Inflammatory macrophage treated with lipopolysaccharide for 4 hours (primary cell): Measurements from ENCODE around the gene STAU1.
"Not testable (repeated sequence)": the region's sequence is repeated elsewhere in the genome, so short reads cannot be mapped to it uniquely, and the experiment has no call there.

ENCODE experiments used
- DNase-seq: peaks from one replicate; pipeline ENCODE4 v3.0.0-alpha.2; 2020

STAU1 gene

GRCh38 chr20:49112596-49113274 lies 75.4 kb downstream of the STAU1 start:
- DNase-seq = no peak

DNA sequence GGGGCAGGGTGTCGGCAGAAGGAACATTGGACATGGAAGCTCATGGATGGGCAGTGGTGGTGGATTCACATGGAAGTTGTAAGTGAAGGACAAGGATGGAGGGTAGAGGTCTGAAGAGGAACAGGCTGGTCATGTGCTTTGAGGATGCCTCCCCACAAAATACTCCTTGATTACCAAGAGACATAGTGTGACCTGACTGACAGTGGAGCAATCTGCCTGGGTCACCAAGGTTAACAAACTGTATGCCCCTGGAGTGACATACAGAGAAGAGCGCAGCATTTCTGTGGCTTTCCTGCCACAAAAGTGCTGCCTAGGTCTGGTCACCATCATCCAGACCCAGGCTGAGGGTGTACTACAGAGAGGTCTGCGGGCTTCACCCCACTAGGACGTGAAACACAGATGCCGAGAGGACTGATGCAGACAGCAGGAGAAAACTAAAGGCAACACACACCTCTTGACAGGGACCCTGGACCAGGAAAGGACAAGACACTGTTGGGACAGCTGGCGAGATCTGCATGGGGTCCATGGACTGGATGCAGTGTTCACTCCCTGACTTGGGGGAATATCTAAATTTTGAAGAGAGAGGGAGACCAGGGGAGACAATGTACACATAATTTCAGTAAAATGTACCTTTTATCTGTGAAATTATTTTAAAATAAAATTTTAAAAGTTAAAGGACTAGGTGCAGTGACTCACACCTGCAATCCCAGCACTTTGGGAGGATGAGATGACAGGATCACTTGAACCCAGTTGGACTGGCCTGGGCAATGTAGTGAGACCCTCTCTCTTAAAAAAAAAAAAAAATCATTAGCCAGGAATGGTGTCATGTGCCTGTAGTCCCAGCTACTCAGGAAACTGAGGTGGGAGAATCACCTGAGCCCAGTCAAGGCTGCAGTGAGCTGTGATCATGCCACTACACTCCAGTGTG lies 77.1 kb downstream of the STAU1 start:
- DNase-seq = no peak

- no peak for DNase-seq
These were observed 81.8 kb downstream of the STAU1 start for GRCh38 chr20:49106328-49106727.

GRCh38 chr20:49104979-49105547 lies 83.1 kb downstream of the STAU1 start:
- DNase-seq = not testable (repeated sequence)

DNA sequence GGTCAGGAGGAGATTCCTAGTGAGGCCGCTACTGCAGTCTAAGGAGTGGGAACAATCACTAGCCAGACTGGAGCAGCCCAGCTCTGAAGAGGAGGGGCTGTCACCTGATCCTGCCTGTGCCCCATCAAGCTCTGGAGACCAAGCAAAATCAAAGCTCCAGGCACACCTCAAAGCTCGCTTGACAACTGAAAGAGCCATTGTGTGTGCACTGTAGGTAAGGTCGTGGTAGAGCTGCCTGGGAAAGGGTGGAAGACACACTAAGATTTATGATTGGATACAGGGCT lies 83.8 kb downstream of the STAU1 start:
- DNase-seq = no peak

DNA sequence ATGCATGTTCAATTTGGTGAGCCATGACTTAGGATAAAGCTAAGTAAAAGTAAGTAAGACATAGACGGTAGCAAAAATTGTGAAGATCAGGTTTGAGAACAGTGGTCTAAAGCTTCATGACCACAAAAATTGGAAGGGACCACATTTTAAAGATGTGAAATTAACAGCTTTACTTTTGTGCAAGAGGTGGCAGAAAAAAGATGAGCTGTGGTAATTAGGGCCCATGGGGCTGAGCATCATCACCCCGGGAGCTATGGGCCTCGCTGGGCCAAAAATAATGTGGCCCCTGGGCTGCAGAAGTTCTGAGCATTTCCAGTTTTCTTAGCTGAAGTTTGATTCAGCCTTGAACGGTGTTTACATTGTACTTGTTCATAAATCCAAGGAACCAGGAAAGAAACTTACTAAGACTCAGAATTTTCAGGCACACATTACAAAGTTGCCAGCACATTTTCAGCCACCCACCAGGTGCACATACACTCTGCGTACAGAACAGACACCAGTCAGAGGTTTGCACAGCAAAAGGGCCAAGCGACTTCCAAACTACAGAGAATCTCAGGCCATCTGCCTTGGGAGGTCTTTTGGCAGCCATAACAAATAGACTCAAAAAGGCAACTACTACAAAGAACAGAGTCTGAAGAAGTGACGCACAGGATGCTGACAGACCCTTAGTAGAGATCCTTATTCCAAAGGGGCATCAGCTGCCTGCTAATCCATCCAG lies 84.3 kb downstream of the STAU1 start:
- no peak for DNase-seq

- no peak for DNase-seq
These were observed 85.1 kb downstream of the STAU1 start for GRCh38 chr20:49103019-49103418.

GRCh38 chr20:49100972-49101371 lies 87.2 kb downstream of the STAU1 start:
- DNase-seq = peak; percentile 60

DNA sequence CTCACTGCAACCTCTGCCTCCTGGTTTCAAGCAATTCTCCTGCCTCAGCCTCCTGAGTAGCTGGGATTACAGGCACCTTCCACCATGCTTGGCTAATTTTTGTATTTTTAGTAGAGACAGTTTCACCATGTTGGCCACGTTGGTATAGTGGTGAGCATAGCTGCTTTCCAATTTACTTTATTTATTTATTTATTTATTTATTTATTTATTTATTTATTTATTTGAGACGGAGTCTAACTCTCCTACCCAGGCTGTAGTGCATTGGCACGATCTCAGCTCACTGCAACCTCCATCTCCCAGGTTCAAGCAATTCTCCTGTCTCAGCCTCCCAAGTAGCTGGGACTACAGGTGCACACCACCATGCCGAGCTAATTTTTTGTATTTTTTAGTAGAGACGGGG lies 87.8 kb downstream of the STAU1 start:
- DNase-seq = not testable (repeated sequence)

GRCh38 chr20:49099011-49099410 lies 89.1 kb downstream of the STAU1 start:
- DNase-seq = no peak

DNA sequence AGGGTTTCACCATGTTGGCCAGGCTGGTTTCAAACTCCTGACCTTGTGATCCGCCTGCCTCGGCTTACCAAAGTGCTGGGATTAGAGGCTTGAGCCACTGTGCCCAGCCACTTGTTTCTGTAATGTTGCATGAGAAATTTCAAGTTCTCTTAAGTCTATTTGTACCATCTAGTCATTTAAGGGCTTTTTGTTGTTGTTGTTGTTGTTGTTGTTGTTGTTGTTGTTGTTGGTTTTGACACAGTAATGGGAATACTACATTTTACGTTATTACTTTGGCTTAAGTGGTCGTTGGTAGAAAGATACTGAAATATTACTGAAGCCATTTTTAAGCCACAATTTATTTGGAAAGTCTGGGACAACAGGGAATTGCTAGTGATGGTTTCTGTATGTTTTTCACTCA lies 90.0 kb downstream of the STAU1 start:
- no peak for DNase-seq

GRCh38 chr20:49097159-49097558 lies 91.0 kb downstream of the STAU1 start:
- no peak for DNase-seq

GRCh38 chr20:49096203-49096730 lies 91.9 kb downstream of the STAU1 start:
- no peak for DNase-seq

DNA sequence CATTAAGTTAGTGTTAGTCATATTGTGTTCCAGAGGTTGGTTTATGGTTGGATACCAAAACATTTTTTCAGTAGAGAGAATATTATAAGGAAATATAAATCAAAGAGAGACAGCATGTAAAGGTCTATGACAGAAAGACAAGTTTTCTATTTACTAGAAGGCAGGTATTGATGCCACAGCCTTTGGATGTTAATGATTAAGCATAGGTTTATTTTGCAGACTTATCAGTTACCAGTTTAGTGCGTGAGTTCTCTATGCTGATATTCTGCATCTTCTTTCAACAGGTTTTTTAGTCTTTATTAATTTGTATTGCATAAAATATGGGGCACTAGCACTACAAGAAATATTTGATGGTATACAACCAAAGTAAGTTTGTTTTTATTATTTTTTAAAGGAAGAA lies 96.4 kb downstream of the STAU1 start:
- DNase-seq = no peak

- DNase-seq = no peak
These were observed 97.0 kb downstream of the STAU1 start for GRCh38 chr20:49091104-49091503.

- not testable (repeated sequence) for DNase-seq
These were observed 105.8 kb downstream of the STAU1 start for GRCh38 chr20:49082295-49082694.

GRCh38 chr20:49078310-49078709 lies 109.8 kb downstream of the STAU1 start:
- DNase-seq = no peak

- no peak for DNase-seq
These were observed 113.6 kb downstream of the STAU1 start for GRCh38 chr20:49074521-49074920.
